ENCODE data around the gene FSTL5.
A peak's percentile ranks its signal among the peaks of the same experiment; 100 is the strongest.

Gene FSTL5

GRCh38 chr4:161714022-161714751 lies 449.6 kb downstream of the FSTL5 start:
- Histone ChIP-seq H3K4me1 (ENCODE audit: insufficient read depth, insufficient read length) (no peaks in the 10 kb centered on the region), H3K9ac (ENCODE audit: insufficient read length, low read depth) (no peak overlapping the region), H3K27me3 (ENCODE audit: insufficient read depth, insufficient read length) (no peaks in the 10 kb centered on the region), H3K36me3 (ENCODE audit: insufficient read depth, insufficient read length, low read length) (no peaks in the 10 kb centered on the region), H3K4me3 (ENCODE audit: insufficient read length, low read depth) (no peak overlapping the region), H3K9me3 (ENCODE audit: insufficient read depth, low read length) (no peaks in the 10 kb centered on the region)
- no peak for TF ChIP-seq ZNF274 (IDR thresholded peaks at IDR 0.05; ENCODE audit: low read depth, low read length)
- no peak for TF ChIP-seq SUZ12 (IDR thresholded peaks at IDR 0.05; ENCODE audit: extremely low read depth, insufficient read depth, insufficient read length)
- no peak for TF ChIP-seq YY1 (IDR thresholded peaks at IDR 0.05; ENCODE audit: insufficient read depth, insufficient read length)
- DNase-seq (ENCODE audit: low read depth, low spot score) = no peak

GRCh38 chr4:161704653-161705052 lies 459.1 kb downstream of the FSTL5 start:
- no peak overlapping the region for H3K9ac ChIP-seq (ENCODE audit: insufficient read length, low read depth)
- TF ChIP-seq ZNF274 (IDR thresholded peaks at IDR 0.05; ENCODE audit: low read depth, low read length) = no peak
- TF ChIP-seq YY1 (IDR thresholded peaks at IDR 0.05; ENCODE audit: insufficient read depth, insufficient read length) = no peak
- no peak for TF ChIP-seq SUZ12 (IDR thresholded peaks at IDR 0.05; ENCODE audit: extremely low read depth, insufficient read depth, insufficient read length)
- no peaks in the 10 kb centered on the region for H3K9me3 ChIP-seq (ENCODE audit: insufficient read depth, low read length)
- no peaks in the 10 kb centered on the region for H3K27me3 ChIP-seq (ENCODE audit: insufficient read depth, insufficient read length)
- no peak overlapping the region for H3K4me3 ChIP-seq (ENCODE audit: insufficient read length, low read depth)
- no peaks in the 10 kb centered on the region for H3K4me1 ChIP-seq (ENCODE audit: insufficient read depth, insufficient read length)
- no peak for DNase-seq (ENCODE audit: low read depth, low spot score)
- H3K36me3 ChIP-seq (ENCODE audit: insufficient read depth, insufficient read length, low read length) = no peaks in the 10 kb centered on the region

GRCh38 chr4:161704040-161704439 lies 459.8 kb downstream of the FSTL5 start:
- Histone ChIP-seq H3K4me3 (ENCODE audit: insufficient read length, low read depth) (no peak overlapping the region), H3K36me3 (ENCODE audit: insufficient read depth, insufficient read length, low read length) (no peaks in the 10 kb centered on the region), H3K27me3 (ENCODE audit: insufficient read depth, insufficient read length) (no peaks in the 10 kb centered on the region), H3K4me1 (ENCODE audit: insufficient read depth, insufficient read length) (no peaks in the 10 kb centered on the region), H3K9ac (ENCODE audit: insufficient read length, low read depth) (no peak overlapping the region), H3K9me3 (ENCODE audit: insufficient read depth, low read length) (no peaks in the 10 kb centered on the region)
- DNase-seq (ENCODE audit: low read depth, low spot score) = no peak
- TF ChIP-seq SUZ12 (IDR thresholded peaks at IDR 0.05; ENCODE audit: extremely low read depth, insufficient read depth, insufficient read length) = no peak
- TF ChIP-seq ZNF274 (IDR thresholded peaks at IDR 0.05; ENCODE audit: low read depth, low read length) = no peak
- TF ChIP-seq YY1 (IDR thresholded peaks at IDR 0.05; ENCODE audit: insufficient read depth, insufficient read length) = no peak

- no peak for DNase-seq (ENCODE audit: low read depth, low spot score)
- H3K4me1 ChIP-seq (ENCODE audit: insufficient read depth, insufficient read length) = no peaks in the 10 kb centered on the region
- TF ChIP-seq SUZ12 (IDR thresholded peaks at IDR 0.05; ENCODE audit: extremely low read depth, insufficient read depth, insufficient read length) (no peak), ZNF274 (IDR thresholded peaks at IDR 0.05; ENCODE audit: low read depth, low read length) (no peak), YY1 (IDR thresholded peaks at IDR 0.05; ENCODE audit: insufficient read depth, insufficient read length) (no peak)
- H3K27me3 ChIP-seq (ENCODE audit: insufficient read depth, insufficient read length) = no peaks in the 10 kb centered on the region
- no peak overlapping the region for H3K9ac ChIP-seq (ENCODE audit: insufficient read length, low read depth)
- no peak overlapping the region for H3K4me3 ChIP-seq (ENCODE audit: insufficient read length, low read depth)
- no peaks in the 10 kb centered on the region for H3K9me3 ChIP-seq (ENCODE audit: insufficient read depth, low read length)
- no peaks in the 10 kb centered on the region for H3K36me3 ChIP-seq (ENCODE audit: insufficient read depth, insufficient read length, low read length)
Measured at GRCh38 chr4:161702287-161702686, 461.5 kb downstream of the FSTL5 start.

- peak; percentile 3 for DNase-seq (ENCODE audit: low read depth, low spot score)
- TF ChIP-seq YY1 (IDR thresholded peaks at IDR 0.05; ENCODE audit: insufficient read depth, insufficient read length) (no peak), SUZ12 (IDR thresholded peaks at IDR 0.05; ENCODE audit: extremely low read depth, insufficient read depth, insufficient read length) (no peak), ZNF274 (IDR thresholded peaks at IDR 0.05; ENCODE audit: low read depth, low read length) (no peak)
Measured at GRCh38 chr4:161696944-161697343, 466.9 kb downstream of the FSTL5 start.

GRCh38 chr4:161680146-161680545 lies 483.7 kb downstream of the FSTL5 start:
- DNase-seq (ENCODE audit: low read depth, low spot score) = no peak
- Histone ChIP-seq H3K27me3 (ENCODE audit: insufficient read depth, insufficient read length) (no peaks in the 10 kb centered on the region), H3K4me3 (ENCODE audit: insufficient read length, low read depth) (no peak overlapping the region), H3K36me3 (ENCODE audit: insufficient read depth, insufficient read length, low read length) (no peaks in the 10 kb centered on the region), H3K4me1 (ENCODE audit: insufficient read depth, insufficient read length) (no peaks in the 10 kb centered on the region), H3K9me3 (ENCODE audit: insufficient read depth, low read length) (no peaks in the 10 kb centered on the region), H3K9ac (ENCODE audit: insufficient read length, low read depth) (no peak overlapping the region)
- TF ChIP-seq ZNF274 (IDR thresholded peaks at IDR 0.05; ENCODE audit: low read depth, low read length) = no peak
- TF ChIP-seq SUZ12 (IDR thresholded peaks at IDR 0.05; ENCODE audit: extremely low read depth, insufficient read depth, insufficient read length) = no peak
- no peak for TF ChIP-seq YY1 (IDR thresholded peaks at IDR 0.05; ENCODE audit: insufficient read depth, insufficient read length)

More at GRCh38 chr4:161696944-161697343, 466.9 kb downstream of the FSTL5 start:
- H3K36me3 ChIP-seq (ENCODE audit: insufficient read depth, insufficient read length, low read length) = no peaks in the 10 kb centered on the region
- H3K4me1 ChIP-seq (ENCODE audit: insufficient read depth, insufficient read length) = no peaks in the 10 kb centered on the region
- H3K27me3 ChIP-seq (ENCODE audit: insufficient read depth, insufficient read length) = no peaks in the 10 kb centered on the region
- H3K4me3 ChIP-seq (ENCODE audit: insufficient read length, low read depth) = no peak overlapping the region
- H3K9me3 ChIP-seq (ENCODE audit: insufficient read depth, low read length) = no peaks in the 10 kb centered on the region
- H3K9ac ChIP-seq (ENCODE audit: insufficient read length, low read depth) = no peak overlapping the region

- Histone ChIP-seq H3K4me3 (ENCODE audit: insufficient read length, low read depth) (no peak overlapping the region), H3K9me3 (ENCODE audit: insufficient read depth, low read length) (no peaks in the 10 kb centered on the region), H3K36me3 (ENCODE audit: insufficient read depth, insufficient read length, low read length) (no peaks in the 10 kb centered on the region), H3K4me1 (ENCODE audit: insufficient read depth, insufficient read length) (no peaks in the 10 kb centered on the region), H3K27me3 (ENCODE audit: insufficient read depth, insufficient read length) (no peaks in the 10 kb centered on the region), H3K9ac (ENCODE audit: insufficient read length, low read depth) (no peak overlapping the region)
- TF ChIP-seq YY1 (IDR thresholded peaks at IDR 0.05; ENCODE audit: insufficient read depth, insufficient read length) = no peak
- no peak for TF ChIP-seq SUZ12 (IDR thresholded peaks at IDR 0.05; ENCODE audit: extremely low read depth, insufficient read depth, insufficient read length)
- no peak for TF ChIP-seq ZNF274 (IDR thresholded peaks at IDR 0.05; ENCODE audit: low read depth, low read length)
- DNase-seq (ENCODE audit: low read depth, low spot score) = no peak
Measured at GRCh38 chr4:161664740-161665139, 499.1 kb downstream of the FSTL5 start.
